Suppressor macrophage treated with lipopolysaccharide for 1 hour (primary cell): ENCODE data around the gene RAB40A.
A peak's percentile ranks its signal among the peaks of the same experiment; 100 is the strongest.

Experiments
- DNase-seq, 3 donors: peaks; one replicate each; pipeline ENCODE4 v3.0.0-alpha.2; 2020 to 2022

Gene RAB40A

GRCh38 chrX:103519389-103519788 is at the start of gene RAB40A:
TSS of gene RAB40A (minus strand) at chrX:103519489. CDS start at chrX:103500756, 18,733 bp downstream.
- no peak for DNase-seq

GRCh38 chrX:103565752-103566151 is 46.5 kb upstream of the RAB40A start:
- no peak for DNase-seq

GRCh38 chrX:103565197-103565596 is 45.9 kb upstream of the RAB40A start:
- DNase-seq: no peak

- no peak for DNase-seq
Measured at GRCh38 chrX:103562801-103563200, 43.5 kb upstream of the RAB40A start.

DNA sequence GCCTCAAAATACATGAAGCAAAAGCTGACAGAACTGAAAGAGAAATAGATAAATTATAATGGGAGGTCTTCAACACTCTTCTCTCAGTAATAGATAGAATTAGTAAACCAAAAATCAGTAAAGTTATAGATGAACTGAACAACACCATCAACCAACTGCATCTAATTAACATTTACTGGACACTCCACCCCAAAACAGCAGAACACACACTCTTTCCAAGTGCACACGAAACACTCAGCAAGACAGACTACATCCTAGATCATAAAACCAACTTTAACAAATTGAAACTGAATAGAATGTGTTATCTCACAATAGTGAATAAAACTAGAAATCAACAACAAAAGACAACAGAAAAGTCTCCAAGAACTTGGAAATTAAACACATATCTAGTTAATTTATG is 41.0 kb upstream of the RAB40A start:
- DNase-seq: no peak

DNA sequence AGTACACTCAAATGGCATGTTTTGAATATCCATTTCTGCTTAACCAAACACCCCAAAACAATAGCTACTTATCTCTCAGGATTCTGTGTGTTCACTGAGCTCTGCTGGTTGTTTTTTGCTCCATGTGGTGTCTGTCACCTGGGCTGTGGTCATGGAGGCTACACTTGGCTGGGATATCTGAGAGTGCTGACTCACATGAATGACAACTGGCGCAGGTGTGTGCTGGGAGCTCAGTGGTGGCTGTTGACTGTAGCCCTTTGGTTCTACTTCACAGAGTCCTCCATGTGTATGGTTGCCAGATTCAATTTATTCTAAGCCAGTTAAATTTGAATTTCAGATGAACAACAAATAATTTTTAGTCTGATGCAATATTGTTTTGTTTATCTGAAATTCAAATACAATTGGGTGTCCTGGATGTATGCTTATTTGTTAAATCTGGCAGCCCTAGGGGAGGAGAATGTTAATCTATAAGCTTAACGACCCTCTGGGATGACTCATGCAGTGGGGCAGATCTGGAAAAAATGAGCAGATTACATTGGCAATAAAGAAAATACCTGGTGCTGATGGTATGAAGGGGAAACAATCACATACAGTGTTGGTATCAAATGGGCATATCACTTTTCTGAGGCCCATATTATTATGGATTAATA is 37.8 kb upstream of the RAB40A start:
- DNase-seq: no peak

DNA sequence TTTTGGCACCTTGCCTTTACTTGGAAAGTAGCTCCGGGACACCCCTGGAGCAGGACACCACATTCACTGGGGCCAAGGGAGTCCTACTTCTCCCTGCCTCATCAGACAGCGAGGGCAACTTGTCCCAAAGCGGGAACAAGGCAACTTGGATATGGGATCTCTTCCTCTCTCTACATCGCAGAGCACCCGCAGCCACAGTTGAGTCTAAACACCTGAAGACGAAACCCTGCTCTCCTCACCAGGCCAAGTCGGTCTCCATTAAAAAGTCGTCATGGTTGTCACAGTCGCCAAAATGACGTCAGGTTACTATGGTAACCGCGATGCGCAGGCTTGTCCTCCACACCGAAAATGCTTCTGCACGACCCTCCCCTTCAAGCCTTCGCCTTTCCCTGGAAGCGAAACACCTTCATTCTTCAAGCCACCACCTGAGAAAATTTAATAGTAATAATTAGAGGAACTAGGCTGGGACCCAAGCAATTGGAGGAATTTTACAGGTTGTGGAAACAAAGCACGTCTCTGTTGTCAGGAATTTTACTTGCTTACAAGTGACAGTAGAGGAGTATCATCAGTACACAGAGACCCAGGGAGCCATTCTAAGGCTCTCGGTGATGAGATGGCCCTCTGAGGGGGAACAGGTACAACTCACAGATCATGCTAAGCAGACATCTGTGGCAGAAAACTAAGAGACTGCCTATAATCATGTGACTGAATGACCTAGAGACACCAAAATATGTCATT is 35.6 kb upstream of the RAB40A start:
- DNase-seq: peak; percentile 53 to 56 (median 53)

DNA sequence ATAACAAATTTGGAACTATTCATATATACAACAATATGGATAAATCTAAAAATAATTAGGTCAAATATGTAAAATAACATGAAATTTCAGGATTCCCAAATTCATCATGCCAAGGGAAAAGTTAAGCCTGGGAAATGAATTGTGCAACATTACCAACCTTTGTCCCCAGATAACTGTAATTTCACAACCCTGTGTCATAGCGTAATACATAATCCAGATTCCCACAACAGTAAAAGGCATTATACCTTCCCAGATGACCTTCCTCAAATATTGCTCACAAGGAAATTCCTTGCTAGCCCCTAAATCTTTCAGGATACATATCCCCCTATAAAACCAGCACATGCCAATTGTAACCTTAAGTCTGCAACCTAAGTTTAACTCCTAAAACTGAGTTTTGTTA is 32.9 kb upstream of the RAB40A start:
- DNase-seq: no peak

DNA sequence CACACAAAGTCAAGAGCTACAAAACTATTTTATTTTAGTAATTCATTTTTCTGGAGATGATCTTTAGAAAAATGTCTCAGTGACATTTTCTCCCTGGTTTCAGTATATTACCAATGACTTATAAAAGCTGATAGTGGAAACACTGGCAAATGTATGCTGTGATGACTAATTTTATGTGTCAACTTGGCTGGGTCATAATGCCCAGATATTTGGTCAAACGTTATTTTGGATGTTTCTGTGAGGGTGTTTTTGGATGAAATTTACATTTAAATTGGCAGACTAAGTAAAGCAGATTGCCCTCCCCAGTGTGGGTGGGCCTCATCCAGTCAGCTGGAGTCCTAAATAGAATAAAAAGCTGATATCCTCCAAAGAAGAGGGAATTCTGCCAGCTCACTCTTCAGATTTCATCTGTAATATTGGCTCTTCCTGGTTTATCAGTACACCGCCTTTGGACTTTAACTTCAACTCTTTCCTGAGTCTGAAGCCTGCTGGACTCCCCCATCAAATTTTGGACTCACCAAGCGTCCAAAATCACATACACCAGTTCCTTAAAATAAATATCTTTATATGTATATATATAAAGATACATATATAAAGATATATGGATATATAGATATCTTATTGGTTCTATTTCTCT is 31.2 kb upstream of the RAB40A start:
- no peak for DNase-seq

DNA sequence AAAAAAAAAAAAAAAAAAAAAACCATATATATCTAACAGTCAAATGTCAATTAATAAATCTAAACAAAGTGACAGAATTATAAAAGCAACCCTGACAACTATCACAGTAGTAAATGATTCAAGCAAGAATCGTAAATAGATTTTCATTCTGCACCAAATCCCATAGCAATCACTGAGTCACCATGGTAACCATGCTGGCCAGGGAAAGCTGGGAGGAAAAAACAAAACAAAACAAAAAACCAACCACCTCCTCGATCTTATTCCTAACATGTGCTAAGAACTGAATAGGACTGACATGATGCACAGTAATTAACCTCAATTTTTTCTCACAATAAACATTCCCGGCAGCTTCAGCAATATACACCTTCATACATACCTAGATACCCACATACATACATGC is 30.6 kb upstream of the RAB40A start:
- no peak for DNase-seq

- no peak for DNase-seq
Measured at GRCh38 chrX:103540145-103540544, 20.9 kb upstream of the RAB40A start.

DNA sequence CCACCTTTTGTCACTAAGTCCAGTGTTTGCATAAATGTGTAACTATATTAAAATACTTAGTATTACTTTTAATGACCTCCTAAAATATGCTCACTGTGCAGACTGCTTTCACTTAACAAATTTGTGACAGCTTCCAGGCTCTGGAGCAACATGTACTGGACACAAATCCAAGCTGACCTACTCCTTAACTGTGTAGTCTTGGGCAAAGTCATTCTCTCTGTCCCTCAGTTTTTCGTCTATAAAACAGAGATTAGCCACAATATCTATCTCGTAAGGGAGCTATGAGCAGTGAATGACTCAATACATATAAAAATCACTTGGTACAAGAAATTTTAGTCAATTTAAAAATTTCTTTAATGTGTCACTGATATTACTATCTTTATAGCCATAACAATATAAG is 20.4 kb upstream of the RAB40A start:
- DNase-seq: no peak

- no peak for DNase-seq
Measured at GRCh38 chrX:103538728-103539127, 19.4 kb upstream of the RAB40A start.

DNA sequence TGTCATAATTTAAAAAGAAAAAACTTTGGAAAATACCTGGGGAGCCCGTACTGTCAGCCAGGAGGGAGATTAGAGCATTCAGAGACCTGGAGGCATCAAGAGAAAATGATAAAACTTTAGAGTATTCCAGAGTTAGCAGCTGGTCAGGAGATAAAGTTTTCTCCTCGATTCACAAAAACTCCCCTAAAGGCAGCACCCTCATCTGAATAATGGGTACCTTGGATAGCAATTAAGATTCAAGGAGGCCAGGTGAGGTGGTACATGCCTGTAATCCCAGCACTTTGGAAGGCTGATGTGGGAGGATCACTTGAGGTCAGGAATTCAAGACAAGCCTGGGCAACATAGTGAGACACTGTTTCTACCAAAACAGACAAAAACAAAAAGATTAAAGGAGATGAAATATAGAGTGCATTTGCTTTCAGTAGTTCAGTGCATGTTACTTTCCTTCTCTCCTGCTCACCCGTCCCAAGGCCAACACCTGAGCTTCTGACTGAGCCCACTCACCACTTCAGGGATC is 18.6 kb upstream of the RAB40A start:
- DNase-seq: no peak

DNA sequence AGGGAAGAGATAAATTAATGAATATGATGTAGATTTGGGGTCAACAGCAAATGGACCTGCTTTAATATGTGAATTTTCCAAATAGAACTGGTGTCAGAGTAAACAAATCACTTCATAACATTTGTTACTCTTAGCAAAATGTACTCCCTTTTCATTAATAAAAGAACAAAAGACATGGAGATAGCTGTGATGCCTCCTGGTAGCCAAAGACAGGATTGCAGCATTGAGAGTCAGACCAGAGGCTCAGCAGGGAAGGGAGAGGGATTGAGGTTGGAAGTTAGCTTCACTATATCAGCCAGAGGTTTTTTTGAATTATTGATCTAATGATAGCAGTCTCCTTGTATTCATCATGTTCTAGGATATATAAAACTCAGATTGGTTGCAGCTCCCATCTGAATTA is 17.4 kb upstream of the RAB40A start:
- no peak for DNase-seq

- DNase-seq: no peak
Measured at GRCh38 chrX:103536071-103536470, 16.8 kb upstream of the RAB40A start.

DNA sequence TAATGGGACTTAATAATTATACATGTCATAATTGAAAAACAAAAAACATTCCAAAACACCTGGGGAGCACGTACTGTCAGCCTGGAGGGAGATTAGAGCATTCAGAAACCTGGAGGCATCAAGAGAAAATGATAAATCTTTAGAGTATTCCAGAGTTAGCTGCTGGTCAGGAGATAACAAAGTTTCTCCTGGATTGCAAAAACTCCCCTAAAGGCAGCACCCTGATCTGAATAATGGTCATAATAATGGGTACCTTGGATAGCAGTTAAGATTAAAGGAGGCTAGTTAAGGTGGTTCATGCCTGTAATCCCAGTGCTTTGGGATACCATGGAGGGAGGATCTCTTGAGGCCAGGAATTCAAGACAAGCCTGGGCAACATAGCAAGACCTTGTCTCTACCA is 15.9 kb upstream of the RAB40A start:
- no peak for DNase-seq

- DNase-seq: peak; percentile 68 to 76 (median 75)
Measured at GRCh38 chrX:103533511-103534216, 14.4 kb upstream of the RAB40A start.

DNA sequence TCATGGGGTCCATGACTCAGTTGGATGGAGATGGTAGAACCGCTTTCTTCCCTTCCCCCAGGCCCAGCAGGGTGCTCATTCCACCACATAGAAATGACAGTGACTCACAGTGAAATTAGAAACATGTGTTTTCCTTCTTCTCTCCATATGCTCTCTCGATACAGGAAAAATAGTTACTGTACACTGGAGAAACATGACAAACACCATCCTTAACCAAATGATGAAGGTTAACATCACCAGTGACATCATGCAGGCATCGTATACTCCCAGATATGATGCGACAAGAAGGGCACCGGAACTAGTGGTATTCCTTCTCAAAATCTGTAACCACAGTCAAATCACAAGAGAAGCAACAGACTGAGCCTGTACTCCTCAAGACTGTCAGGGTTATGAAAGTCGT is 11.7 kb upstream of the RAB40A start:
- no peak for DNase-seq

- no peak for DNase-seq
Measured at GRCh38 chrX:103530545-103530944, 11.3 kb upstream of the RAB40A start.

DNA sequence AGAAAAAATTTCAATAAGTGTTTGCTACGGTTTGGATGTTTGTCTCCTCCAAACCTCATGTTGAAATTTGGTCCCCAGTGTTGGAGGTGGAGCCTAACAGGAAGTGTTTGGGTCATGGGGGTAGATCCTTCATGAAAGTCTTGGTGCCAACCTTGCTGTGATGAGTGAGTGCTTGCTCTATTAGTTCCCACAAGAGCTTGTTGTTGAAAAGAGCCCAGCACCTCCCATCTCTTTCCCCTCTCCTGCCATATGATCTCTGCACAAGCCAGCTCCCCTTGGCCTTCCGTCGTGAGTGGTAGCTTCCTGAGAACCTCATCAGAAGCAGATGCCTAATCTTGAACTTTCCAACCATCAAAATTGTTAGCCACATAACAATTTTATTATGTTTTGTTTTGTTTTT is 10.3 kb upstream of the RAB40A start:
- DNase-seq: no peak

DNA sequence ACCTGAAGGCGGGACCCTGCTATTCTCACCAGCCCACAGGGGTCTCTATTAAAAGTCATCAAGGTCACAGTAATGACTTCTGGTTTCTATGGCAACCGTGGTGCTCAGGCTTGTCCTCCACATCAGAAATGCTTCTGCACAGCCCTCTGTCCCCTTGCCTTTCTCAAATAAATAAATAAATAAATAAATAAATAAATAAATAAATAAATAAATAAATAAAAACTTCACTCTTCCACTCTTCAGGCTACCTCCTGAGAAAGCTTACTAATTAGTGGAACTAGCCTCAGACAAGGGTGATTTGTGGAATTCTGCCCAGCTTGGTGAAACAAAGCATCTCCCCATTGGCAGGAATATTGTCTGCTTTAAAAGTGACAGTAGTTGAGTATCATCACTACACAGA is 5.5 kb upstream of the RAB40A start:
- DNase-seq: no peak

DNA sequence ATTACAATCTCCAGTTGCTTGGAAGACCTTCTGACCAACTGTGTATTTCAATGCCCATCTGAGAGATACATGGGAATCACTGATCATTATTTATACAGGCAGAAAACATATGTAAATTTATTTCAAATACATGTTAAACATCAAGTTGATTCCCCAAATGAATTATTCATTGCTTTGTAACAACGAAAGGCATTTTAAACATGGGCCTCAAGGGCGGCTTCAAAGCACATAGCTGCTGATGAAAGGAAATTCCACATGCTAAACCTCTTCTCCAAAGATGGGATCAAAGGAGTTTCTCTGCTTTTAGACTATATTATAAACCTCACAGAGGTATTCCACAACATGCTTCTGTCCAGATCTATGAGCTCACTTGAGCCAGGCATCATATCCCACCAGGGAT is 4.3 kb upstream of the RAB40A start:
- no peak for DNase-seq
